Measurements from ENCODE around the gene EEFSEC.

DNA sequence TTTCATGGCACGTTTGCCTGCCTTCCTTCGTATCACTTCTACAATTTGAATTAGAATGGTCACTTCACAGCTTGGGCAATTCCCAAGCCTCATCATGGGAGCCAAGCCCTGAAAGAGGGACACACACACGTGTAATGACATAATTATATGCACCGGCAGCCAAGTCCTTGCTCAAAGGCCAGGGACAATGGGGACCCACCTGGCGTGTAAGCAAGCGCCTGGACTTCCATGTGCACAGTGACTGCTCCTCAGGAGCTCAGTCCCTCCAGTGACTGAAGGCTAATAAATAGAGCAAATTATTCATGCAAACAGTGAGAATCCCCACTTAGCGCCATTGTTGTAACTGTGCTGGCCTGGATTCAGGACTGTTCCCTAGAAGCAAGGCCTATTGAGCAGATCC lies 198.3 kb downstream of the EEFSEC start:
- TF ChIP-seq FOXA1 (IDR thresholded peaks at IDR 0.05) = no peak
- no peak for TF ChIP-seq FOXM1 (IDR thresholded peaks at IDR 0.05; ENCODE audit: borderline replicate concordance)
- no peak for TF ChIP-seq SP1 (IDR thresholded peaks at IDR 0.05)
- no peak for TF ChIP-seq ARNT (IDR thresholded peaks at IDR 0.05)
- no peak for TF ChIP-seq ELF4 (IDR thresholded peaks at IDR 0.05)
- TF ChIP-seq, protein P1, sequence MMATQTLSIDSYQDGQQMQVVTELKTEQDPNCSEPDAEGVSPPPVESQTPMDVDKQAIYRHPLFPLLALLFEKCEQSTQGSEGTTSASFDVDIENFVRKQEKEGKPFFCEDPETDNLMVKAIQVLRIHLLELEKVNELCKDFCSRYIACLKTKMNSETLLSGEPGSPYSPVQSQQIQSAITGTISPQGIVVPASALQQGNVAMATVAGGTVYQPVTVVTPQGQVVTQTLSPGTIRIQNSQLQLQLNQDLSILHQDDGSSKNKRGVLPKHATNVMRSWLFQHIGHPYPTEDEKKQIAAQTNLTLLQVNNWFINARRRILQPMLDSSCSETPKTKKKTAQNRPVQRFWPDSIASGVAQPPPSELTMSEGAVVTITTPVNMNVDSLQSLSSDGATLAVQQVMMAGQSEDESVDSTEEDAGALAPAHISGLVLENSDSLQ (IDR thresholded peaks at IDR 0.05) = no peak
- TF ChIP-seq FOXK2 (IDR thresholded peaks at IDR 0.05) = no peak
- no peak for TF ChIP-seq NFRKB (IDR thresholded peaks at IDR 0.05)
- no peak for TF ChIP-seq LEF1 (IDR thresholded peaks at IDR 0.05; ENCODE audit: borderline replicate concordance)
- no peak for TF ChIP-seq BHLHE40 (IDR thresholded peaks at IDR 0.05; ENCODE audit: borderline replicate concordance)
- TF ChIP-seq HDGF (IDR thresholded peaks at IDR 0.05; ENCODE audit: borderline replicate concordance) = no peak
- TF ChIP-seq ZNF384 (IDR thresholded peaks at IDR 0.05) = no peak
- TF ChIP-seq TARDBP (IDR thresholded peaks at IDR 0.05) = no peak

All from HEK293T (cell line).